Medulla oblongata (tissue), 1 donor: Measurements from ENCODE around the gene PRSS58.
A peak's percentile ranks its signal among the peaks of the same experiment; 100 is the strongest.

ENCODE experiments used
- DNase-seq: peaks from one replicate; pipeline ENCODE4 v3.0.0-alpha.2; 2015; ENCODE audit errors: extremely low spot score

Gene PRSS58

GRCh38 chr7:142257958-142258357, at the start of gene PRSS58:
Gene PRSS58 (minus strand): TSS chr7:142258058. CDS start chr7:142257707, 351 bp downstream.
- no peak for DNase-seq

GRCh38 chr7:142307246-142307900, 49.5 kb upstream of the PRSS58 start:
- DNase-seq: no peak

- peak; percentile 61 for DNase-seq
Observed at GRCh38 chr7:142303650-142304049, 45.8 kb upstream of the PRSS58 start.

- DNase-seq: no peak
Observed at GRCh38 chr7:142301923-142302550, 44.2 kb upstream of the PRSS58 start.

GRCh38 chr7:142301299-142301698, 43.4 kb upstream of the PRSS58 start:
- DNase-seq: no peak

GRCh38 chr7:142300689-142301088, 42.8 kb upstream of the PRSS58 start:
- DNase-seq: no peak

GRCh38 chr7:142299237-142299781, 41.5 kb upstream of the PRSS58 start:
- no peak for DNase-seq

- DNase-seq: no peak
Observed at GRCh38 chr7:142298627-142299026, 40.8 kb upstream of the PRSS58 start.

GRCh38 chr7:142298009-142298408, 40.2 kb upstream of the PRSS58 start:
- DNase-seq: no peak

- no peak for DNase-seq
Observed at GRCh38 chr7:142280263-142280662, 22.4 kb upstream of the PRSS58 start.

- no peak for DNase-seq
Observed at GRCh38 chr7:142279601-142280000, 21.7 kb upstream of the PRSS58 start.

- no peak for DNase-seq
Observed at GRCh38 chr7:142275028-142275427, 17.2 kb upstream of the PRSS58 start.

- DNase-seq: no peak
Observed at GRCh38 chr7:142272841-142273240, 15.0 kb upstream of the PRSS58 start.

- DNase-seq: no peak
Observed at GRCh38 chr7:142263598-142264380, 5.9 kb upstream of the PRSS58 start.

- no peak for DNase-seq
Observed at GRCh38 chr7:142250705-142251104, 7.2 kb downstream of the PRSS58 start.

- DNase-seq: no peak
Observed at GRCh38 chr7:142249918-142250317, 7.9 kb downstream of the PRSS58 start.

- no peak for DNase-seq
Observed at GRCh38 chr7:142248166-142249160, 9.4 kb downstream of the PRSS58 start.

GRCh38 chr7:142243823-142244222, 14.0 kb downstream of the PRSS58 start:
- DNase-seq: no peak

- DNase-seq: no peak
Observed at GRCh38 chr7:142240546-142240945, 17.3 kb downstream of the PRSS58 start.

- DNase-seq: no peak
Observed at GRCh38 chr7:142231716-142232115, 26.1 kb downstream of the PRSS58 start.

- no peak for DNase-seq
Observed at GRCh38 chr7:142228537-142229104, 29.2 kb downstream of the PRSS58 start.
